Inflammatory macrophage treated with lipopolysaccharide for 4 hours (primary cell): Measurements from ENCODE around the gene GPANK1.

ENCODE experiments used
- DNase-seq: peaks from one replicate; pipeline ENCODE4 v3.0.0-alpha.2; 2020

Gene GPANK1

GRCh38 chr6:31614684-31615578 is 49.9 kb downstream of the GPANK1 start, which contains the start of gene AIF1:
Gene AIF1 (plus strand): TSS chr6:31615234. CDS start chr6:31615330, 96 bp downstream.
- DNase-seq = peak; percentile 76

GRCh38 chr6:31614075-31614619 is 50.6 kb downstream of the GPANK1 start:
- peak; percentile 79 for DNase-seq
